T1000 (cell line): ENCODE data around the gene SRGAP2B.
"Not testable (repeated sequence)": the region's sequence is repeated elsewhere in the genome, so short reads cannot be mapped to it uniquely, and the experiment has no call there.

Source experiments
- DNase-seq: peaks from one replicate; lab custom pipeline; 2025; ENCODE audit warnings: mixed read lengths; lab: John Stamatoyannopoulos, UW

SRGAP2B gene

GRCh38 chr1:144900841-144901240 lies 194.3 kb downstream of the SRGAP2B start:
- not testable (repeated sequence) for DNase-seq

GRCh38 chr1:144894454-144895201 lies 200.5 kb downstream of the SRGAP2B start:
- DNase-seq: not testable (repeated sequence)

DNA sequence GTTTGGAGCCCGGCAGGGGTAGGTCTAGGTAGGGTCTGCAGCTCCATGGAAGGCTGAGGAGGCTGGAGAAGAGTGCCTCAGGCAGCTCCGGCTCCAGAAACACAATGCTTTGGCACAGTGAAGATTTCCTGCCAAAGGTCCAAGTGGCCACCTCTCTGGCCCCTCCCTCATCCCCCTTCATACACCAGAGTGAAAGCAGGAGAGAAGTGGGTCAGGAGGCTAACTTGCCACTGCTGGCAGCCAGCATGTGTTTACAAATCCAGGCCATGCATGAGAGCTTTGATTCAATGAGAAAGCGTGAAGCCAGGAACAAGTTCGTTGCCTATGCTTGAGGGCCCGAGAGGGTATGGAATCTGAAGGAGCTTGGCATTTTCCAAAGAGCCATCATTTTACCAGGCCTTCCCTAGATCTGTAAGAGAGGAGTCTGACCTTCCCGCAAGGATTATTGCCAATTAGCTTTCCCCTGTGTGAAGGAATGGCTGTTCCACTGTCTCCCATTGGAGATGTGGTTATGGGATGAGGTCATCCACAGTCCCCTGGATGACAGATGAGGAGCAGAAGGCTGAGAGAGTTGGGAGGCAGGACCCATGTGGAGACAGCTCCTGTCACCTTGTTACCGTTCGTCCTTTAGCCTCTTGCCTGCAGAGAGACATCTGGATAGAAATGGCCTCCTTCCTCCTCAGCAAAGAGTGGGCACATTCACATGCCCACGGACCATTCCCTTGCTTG lies 201.3 kb downstream of the SRGAP2B start:
- not testable (repeated sequence) for DNase-seq

- not testable (repeated sequence) for DNase-seq
Measured at GRCh38 chr1:144893062-144893461, 202.1 kb downstream of the SRGAP2B start.

DNA sequence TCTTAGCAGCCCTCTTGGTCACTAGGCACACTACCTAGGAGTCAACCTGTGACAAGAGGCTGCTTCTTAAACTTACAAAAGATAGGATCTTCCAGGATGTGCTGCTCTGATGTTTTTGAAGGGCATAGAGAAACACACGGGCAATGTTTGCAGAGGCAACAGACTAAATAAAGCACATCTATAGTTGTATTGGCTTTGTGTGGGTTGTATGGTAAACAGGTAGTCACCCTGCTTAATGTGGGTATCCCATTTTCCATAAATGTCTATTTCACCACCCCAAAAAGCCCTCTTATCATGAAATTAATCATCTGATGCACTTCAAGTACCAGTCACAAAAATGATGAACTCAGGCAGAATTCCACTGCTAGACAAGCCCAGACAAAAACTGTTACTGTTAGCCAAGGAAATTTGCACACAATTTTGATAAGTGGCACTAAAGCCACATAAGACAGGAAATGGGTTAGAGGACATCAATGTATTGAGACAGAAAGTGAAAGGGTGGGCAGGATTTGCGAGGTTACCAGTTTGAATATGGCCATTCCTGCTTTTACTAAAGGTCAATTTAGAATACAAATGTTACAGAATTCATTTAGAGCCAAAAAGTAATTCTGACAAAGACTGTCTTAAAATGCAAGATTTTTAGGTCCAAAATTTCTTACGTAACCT lies 205.5 kb downstream of the SRGAP2B start:
- not testable (repeated sequence) for DNase-seq

DNA sequence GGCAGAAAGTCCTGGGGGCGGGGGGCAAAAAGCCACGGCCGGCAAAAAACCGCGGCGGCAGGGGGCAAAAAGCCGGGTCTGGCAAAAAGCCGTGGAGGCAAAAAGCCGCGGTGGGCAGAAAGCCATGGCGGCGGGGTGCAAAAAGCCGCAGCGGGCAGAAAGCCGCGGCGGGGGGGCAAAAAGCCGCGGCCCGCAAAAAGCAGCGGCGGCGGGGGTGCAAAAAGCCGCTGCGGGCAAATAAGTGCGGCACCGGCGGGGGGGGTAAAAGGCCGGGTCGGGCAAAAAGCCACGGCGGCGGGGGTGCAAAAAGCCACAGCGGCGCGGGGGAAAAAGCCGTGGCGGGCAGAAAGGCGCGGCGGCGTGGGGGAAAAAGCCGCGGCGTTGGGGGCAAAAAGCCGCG lies 212.1 kb downstream of the SRGAP2B start:
- not testable (repeated sequence) for DNase-seq

DNA sequence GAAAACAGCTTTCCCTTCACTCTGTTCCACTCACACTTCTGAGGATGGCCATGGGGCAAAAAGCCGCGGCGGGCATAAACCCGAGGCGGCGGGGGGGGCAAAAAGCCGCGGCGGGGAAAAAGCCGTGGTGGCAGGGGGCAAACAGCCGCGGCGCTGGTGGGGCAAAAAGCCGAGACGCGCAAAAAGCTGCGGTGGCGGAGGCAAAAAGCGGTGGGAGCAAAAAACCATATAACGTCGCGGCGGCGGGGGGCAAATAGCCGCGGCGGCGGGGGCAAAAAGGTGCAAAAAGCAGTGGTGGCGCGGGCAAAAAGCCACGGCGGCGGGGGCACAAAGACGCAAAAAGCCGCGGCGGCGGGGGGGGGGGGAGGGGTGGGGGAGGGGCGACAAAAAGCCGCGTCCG lies 212.8 kb downstream of the SRGAP2B start:
- not testable (repeated sequence) for DNase-seq

- DNase-seq: not testable (repeated sequence)
Measured at GRCh38 chr1:144858607-144859006, 236.5 kb downstream of the SRGAP2B start.
